WERI-Rb-1 (cell line): ENCODE measurements around the gene EXOC1.

Source experiments
- DNase-seq: peaks from one replicate; pipeline ENCODE4 v3.0.0-alpha.2; 2020
- H3K27ac ChIP-seq: fragments of 250-450 bp; sonication (Bioruptor Pico); 2 replicates; pipeline ENCODE4 v1.5.1; 2020; ENCODE audit warnings: mild to moderate bottlenecking, moderate library complexity
- H3K27me3 ChIP-seq: fragments of 250-450 bp; sonication (Bioruptor Pico); 2 replicates; pipeline ENCODE4 v1.5.1; 2021; ENCODE audit warnings: mild to moderate bottlenecking, low read depth, moderate library complexity; ENCODE audit not compliant: insufficient read depth, severe bottlenecking
- H3K36me3 ChIP-seq: fragments of 250-450 bp; sonication (Bioruptor Pico); 2 replicates; pipeline ENCODE4 v1.5.1; 2020; ENCODE audit warnings: mild to moderate bottlenecking, moderate library complexity
- H3K4me3 ChIP-seq: 2 replicates; pipeline ENCODE4 v1.5.1; 2011; ENCODE audit warnings: low read depth, mild to moderate bottlenecking, control low read depth, low read length
- H3K9me3 ChIP-seq: fragments of 250-450 bp; sonication (Bioruptor Pico); 2 replicates; pipeline ENCODE4 v1.5.1; 2021; ENCODE audit warnings: mild to moderate bottlenecking, moderate library complexity; ENCODE audit not compliant: severe bottlenecking
- CTCF ChIP-seq: IDR thresholded peaks from 2 replicates; pipeline ENCODE4 v1.5.1; 2011; ENCODE audit warnings: low read depth, mild to moderate bottlenecking, control low read depth, inconsistent platforms, low read length

EXOC1 gene

DNA sequence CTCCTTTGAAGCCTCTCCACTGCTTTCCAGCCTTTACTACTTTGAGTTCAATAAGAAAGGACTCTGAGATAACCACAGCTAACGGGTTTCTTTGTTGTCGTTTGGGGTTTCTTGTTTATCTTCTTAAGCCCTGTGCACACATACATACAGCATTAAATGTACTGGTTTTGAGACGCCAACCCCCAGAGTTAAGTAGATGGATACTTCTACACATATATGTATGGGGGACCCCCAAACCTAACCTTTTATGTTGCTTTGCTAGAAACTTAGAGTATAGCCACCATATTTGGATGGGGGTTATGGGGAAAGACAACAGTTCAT is 96.0 kb downstream of the EXOC1 start:
- DNase-seq, result no peak
- Histone ChIP-seq H3K4me3 (peak overlapping the region; percentile 89), H3K36me3 (peaks cover 11% of the 10 kb centered on the region), H3K27ac (peak overlapping the region; percentile 95), H3K27me3 (no peaks in the 10 kb centered on the region), H3K9me3 (no peaks in the 10 kb centered on the region)
- no peak for TF ChIP-seq CTCF

DNA sequence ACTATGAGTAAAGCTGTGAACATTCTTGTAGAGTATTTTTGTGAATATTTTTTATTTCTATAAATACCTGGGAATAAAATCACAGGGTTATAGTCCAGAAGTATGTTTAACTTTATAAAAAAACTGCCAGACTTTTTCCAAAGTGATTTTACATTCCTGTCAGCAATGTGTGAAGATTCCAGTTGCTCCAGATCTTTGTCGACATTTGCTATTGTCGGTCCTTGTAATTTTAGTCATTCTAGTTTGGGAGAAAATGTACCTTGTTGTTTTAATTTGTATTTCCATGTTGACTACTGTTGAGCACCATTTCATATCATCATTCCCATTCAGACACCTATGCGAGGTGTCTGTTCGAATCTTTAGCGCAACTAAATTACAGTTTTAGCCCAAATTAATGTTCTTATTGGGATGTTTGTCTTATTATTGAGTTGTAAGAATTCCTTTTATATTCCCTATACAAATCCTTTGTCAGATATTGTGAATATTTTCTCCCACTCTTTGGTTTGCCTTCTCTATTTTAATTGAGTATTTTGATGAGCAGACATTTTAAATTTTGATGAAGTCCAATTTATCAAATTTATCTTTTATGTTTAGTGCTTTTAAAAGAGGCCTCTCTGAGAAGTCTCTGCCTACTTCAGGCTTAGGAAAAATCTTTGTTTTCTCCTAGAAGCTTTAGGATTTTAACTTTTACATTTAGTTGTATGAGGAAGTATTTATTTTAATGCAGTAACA is 97.9 kb downstream of the EXOC1 start:
- no peak for TF ChIP-seq CTCF
- H3K27ac ChIP-seq, result no peak overlapping the region
- DNase-seq, result no peak
- H3K4me3 ChIP-seq, result no peak overlapping the region
- H3K9me3 ChIP-seq, result no peaks in the 10 kb centered on the region
- H3K27me3 ChIP-seq, result no peaks in the 10 kb centered on the region
- peaks cover 24% of the 10 kb centered on the region for H3K36me3 ChIP-seq
